IPS-15b (cell line): ENCODE data around the gene NCKAP5.

Source experiments
- H3K27me3 ChIP-seq: one replicate; pipeline ENCODE4 v1.6.1; 2013; ENCODE audit warnings: low read length; ENCODE audit not compliant: control insufficient read depth, insufficient read depth
- H3K36me3 ChIP-seq: one replicate; pipeline ENCODE4 v1.6.1; 2013; ENCODE audit warnings: low read length; ENCODE audit not compliant: control insufficient read depth, insufficient read depth
- H3K4me1 ChIP-seq: one replicate; pipeline ENCODE4 v1.6.1; 2013; ENCODE audit warnings: mild to moderate bottlenecking, low read length; ENCODE audit not compliant: control insufficient read depth, insufficient read depth
- H3K4me3 ChIP-seq: one replicate; pipeline ENCODE4 v1.5.1; 2013; ENCODE audit warnings: low read depth, low read length
- H3K9ac ChIP-seq: one replicate; pipeline ENCODE4 v1.6.1; 2013; ENCODE audit warnings: low read depth, mild to moderate bottlenecking, low read length
- H3K9me3 ChIP-seq: one replicate; pipeline ENCODE4 v1.6.1; 2013; ENCODE audit warnings: mild to moderate bottlenecking, low read length; ENCODE audit not compliant: control insufficient read depth, insufficient read depth

Gene NCKAP5

DNA sequence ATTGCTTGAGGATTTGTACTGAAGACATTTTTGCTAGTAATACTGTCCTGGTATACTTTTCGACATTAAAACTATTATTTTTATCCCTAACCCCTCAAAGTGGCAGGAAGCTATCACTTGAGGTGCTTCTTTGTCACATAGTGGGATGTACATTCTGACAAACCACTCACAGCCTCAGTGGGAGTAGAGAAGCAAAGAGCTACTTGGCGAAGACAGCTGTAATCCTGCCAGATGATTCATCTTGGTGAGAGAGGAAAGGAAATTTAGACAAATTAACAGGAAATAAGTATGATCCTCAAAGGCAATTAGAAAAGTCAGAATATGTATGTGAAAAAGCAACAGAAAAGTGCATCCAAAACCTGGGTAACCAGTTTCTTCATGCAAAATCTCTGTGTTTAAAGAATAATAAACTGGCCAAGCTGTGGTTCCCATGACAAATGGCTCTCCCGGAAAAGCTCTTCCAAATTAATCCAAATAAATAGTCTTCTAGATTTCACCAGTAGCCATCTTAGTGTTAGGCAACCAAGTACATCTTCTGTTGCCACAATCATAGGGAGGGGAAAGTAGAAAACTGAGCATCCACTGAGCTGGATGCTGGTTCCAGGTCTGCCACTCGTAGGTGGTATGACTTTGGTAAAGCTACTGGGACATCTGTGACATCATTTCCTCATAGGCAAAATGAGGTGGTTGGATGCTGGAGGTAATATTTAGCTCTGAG lies 590.3 kb downstream of the NCKAP5 start:
- Histone ChIP-seq H3K4me1 (no peaks in the 10 kb centered on the region), H3K9me3 (no peaks in the 10 kb centered on the region), H3K9ac (no peak overlapping the region), H3K36me3 (no peaks in the 10 kb centered on the region), H3K4me3 (no peak overlapping the region), H3K27me3 (no peaks in the 10 kb centered on the region)

DNA sequence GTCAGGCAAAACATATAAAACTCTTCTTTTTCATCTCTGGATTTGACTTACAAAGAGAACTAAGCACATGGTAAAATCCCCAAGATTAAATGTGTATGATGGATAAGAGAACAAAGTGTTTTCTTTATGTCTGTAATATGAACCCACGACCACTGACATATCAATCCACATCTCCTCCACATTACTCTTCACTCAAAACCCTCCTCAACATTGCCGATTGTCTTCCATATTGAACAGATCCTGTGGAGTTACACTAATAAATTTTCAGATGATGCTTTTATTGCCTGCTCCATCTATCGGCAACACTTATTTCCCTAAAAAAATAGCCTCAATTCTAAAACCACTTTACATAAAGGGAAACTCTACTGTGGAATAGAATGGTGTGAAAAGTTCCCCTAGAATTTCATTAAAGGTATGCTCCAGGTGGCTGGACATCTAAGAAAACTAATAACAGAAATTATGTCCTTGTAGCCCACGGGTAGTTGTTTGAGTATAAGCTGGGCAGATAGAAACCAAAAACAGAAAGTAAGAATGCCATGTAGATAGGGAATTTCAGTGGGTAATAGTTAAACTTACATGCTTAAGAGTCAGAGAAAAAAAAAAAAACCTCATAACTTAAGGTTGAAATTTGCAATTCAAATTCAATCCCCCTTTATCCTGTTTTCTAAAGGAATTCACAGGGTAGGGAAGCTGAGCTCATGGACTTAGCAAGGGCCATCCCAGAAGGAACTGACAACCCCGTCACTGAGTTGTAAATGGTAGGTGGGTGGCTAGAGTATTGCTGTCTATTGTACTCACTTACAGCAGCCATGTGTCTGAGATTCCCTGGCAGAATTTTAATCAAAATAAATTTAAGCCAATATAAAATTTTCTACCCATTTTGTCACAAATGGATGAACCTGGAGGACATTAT lies 592.8 kb downstream of the NCKAP5 start:
- no peak overlapping the region for H3K4me3 ChIP-seq
- no peaks in the 10 kb centered on the region for H3K27me3 ChIP-seq
- H3K4me1 ChIP-seq, result no peaks in the 10 kb centered on the region
- no peak overlapping the region for H3K9ac ChIP-seq
- no peaks in the 10 kb centered on the region for H3K9me3 ChIP-seq
- no peaks in the 10 kb centered on the region for H3K36me3 ChIP-seq

DNA sequence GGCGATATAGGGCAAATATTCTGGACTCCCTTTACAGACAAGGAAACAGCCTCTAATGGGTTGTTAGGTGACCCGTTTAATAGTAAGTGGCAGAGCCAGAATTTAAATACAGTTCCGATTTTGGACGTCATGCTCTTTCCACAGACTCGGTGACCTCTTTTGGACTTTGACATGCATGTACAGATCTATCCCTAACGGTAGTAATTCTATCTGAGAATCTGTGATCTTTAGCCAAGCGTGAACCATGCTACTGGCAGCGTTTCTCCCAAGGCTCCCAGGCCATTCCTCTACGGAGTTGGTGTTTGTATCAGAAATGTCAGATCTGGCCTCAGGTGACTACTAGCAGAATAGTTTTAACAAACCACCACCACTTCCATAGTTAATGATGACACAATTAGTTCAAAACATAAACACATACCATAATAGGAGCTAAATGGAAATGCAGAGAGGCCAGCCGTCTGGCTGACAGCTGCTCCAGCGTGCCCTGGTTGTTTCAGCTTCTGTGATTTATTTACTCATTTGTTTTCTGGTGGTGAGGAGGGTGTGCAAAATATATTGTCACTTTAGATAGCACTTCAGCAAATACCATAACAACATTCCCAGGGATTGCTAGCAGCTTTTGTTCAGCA lies 593.7 kb downstream of the NCKAP5 start:
- Histone ChIP-seq H3K9ac (no peak overlapping the region), H3K36me3 (no peaks in the 10 kb centered on the region), H3K9me3 (no peaks in the 10 kb centered on the region), H3K27me3 (no peaks in the 10 kb centered on the region), H3K4me1 (no peaks in the 10 kb centered on the region), H3K4me3 (no peak overlapping the region)

DNA sequence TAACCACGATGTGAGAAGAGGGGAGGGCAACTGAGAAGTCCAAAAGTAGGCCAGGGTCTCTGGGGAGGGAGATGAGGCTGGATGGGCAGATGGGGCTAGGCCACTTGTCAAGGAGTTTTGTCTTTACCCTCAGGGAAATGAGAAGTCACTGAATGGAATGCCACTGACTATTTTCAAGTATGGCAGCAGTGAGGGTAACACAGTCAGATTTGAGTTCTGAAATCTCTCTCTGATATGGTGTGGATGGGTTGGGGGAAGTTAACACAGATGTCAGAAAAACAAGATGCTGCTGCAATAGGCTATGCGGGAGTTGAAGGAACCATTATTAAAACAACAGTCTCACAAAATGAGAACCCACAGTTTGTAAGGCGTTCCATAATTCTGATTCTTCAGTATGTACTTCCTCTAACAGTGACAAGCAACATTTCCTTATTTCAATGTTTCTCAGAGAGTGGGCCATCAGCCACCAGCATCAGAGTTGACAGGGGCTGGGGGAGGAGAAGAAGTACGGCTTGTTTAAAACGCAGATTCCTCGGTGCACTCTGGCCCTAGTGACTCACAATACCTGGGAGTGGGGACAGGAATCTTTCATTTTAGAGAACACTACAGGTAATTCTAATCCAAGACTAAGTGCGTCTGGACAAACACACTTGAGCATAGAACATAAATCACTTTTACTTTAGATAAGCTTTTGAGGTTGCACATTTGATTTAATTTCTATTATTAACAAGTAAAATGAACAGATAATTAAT lies 596.8 kb downstream of the NCKAP5 start:
- no peaks in the 10 kb centered on the region for H3K4me1 ChIP-seq
- no peaks in the 10 kb centered on the region for H3K36me3 ChIP-seq

DNA sequence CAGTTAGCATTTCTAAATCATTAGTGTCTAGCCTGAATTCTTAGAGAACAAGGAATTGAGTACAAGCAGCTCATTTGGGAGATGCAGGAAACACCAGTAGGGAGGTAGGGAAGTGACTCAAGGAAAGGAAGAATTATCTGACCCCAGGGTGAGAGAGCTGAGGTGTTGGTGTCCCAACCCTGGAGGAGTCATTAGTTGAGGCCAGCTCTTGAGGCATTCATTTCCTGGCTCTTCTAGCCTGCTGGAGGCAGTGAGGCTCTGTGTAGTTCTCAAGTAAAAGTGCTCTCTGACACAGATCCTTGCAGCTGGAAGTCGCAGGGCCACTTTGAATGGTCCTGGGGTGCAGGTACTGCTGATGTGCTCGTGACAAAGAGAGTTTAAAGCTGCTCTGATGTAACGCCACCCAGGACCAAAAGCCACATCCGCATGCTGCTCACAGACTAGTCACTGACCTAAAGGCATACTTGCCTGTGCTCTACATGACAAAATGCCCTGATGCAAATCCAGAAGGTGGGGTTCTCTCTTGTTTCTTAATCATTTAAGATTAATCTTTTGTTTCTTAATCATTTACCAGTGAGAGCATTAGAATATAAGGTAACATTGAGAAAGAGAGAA lies 598.8 kb downstream of the NCKAP5 start:
- Histone ChIP-seq H3K36me3 (no peaks in the 10 kb centered on the region), H3K4me3 (no peak overlapping the region), H3K9me3 (no peaks in the 10 kb centered on the region), H3K27me3 (no peaks in the 10 kb centered on the region), H3K9ac (no peak overlapping the region), H3K4me1 (no peaks in the 10 kb centered on the region)

More for the DNA sequence above, 596.8 kb downstream of the NCKAP5 start:
- H3K27me3 ChIP-seq, result no peaks in the 10 kb centered on the region
- H3K4me3 ChIP-seq, result no peak overlapping the region
- H3K9me3 ChIP-seq, result no peaks in the 10 kb centered on the region
- no peak overlapping the region for H3K9ac ChIP-seq

DNA sequence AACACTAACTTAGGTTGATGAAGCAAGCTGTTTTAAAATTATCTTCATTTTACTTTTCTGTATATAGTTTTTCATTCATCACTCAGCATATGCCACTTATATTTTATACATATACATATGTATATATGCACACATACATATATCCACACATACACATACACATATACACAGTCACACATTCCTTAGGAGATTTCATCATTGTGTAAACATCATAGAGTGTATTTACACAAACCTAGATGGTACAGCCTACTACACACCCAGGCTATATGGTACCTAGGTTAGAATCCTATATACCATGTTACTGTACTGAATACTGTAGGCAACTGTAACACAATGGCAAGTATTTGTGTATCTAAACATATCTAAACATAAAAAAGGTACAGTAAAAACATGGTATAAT lies 602.8 kb downstream of the NCKAP5 start:
- Histone ChIP-seq H3K4me3 (no peak overlapping the region), H3K4me1 (no peaks in the 10 kb centered on the region), H3K27me3 (no peaks in the 10 kb centered on the region), H3K9ac (no peak overlapping the region), H3K9me3 (no peaks in the 10 kb centered on the region), H3K36me3 (no peaks in the 10 kb centered on the region)

DNA sequence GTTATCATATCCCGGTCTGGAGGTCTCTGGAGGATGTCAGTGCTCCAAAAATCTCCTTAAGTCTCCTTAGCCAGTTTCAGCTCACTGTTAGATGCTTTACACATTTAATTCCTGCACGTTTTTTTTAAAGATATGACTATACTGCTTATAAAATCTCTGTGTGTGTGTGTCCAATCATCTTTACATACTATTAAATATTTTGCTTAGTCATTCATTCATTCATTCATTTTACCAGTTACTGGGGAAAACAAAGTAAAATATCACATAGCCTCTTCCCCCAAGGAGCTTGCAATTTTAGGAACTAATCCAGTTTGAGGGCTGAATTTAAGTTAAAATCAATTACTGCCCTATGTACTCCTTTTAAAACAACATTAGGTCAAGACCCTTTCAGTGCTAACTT lies 605.1 kb downstream of the NCKAP5 start:
- Histone ChIP-seq H3K9me3 (no peaks in the 10 kb centered on the region), H3K4me1 (no peaks in the 10 kb centered on the region), H3K36me3 (no peaks in the 10 kb centered on the region), H3K27me3 (no peaks in the 10 kb centered on the region), H3K9ac (no peak overlapping the region), H3K4me3 (no peak overlapping the region)

DNA sequence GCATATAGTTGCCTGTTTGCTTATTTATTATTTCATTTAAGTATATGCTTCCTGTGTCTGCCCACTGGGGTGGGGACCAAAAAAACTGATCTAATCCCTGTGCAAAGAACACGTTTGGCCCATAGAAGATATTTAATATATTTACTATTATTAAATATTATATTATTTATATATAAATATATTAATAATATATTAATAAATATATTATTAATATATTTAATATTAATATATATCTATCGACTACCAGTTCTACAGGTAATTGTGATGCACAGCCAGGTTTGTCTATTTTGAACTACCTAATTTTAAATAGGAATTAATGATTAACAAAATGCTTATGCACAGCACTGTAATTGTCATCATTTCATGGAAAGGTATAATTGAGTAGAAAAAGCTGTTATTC lies 609.4 kb downstream of the NCKAP5 start:
- Histone ChIP-seq H3K9me3 (no peaks in the 10 kb centered on the region), H3K9ac (no peak overlapping the region), H3K4me3 (no peak overlapping the region), H3K4me1 (no peaks in the 10 kb centered on the region), H3K27me3 (no peaks in the 10 kb centered on the region), H3K36me3 (no peaks in the 10 kb centered on the region)

DNA sequence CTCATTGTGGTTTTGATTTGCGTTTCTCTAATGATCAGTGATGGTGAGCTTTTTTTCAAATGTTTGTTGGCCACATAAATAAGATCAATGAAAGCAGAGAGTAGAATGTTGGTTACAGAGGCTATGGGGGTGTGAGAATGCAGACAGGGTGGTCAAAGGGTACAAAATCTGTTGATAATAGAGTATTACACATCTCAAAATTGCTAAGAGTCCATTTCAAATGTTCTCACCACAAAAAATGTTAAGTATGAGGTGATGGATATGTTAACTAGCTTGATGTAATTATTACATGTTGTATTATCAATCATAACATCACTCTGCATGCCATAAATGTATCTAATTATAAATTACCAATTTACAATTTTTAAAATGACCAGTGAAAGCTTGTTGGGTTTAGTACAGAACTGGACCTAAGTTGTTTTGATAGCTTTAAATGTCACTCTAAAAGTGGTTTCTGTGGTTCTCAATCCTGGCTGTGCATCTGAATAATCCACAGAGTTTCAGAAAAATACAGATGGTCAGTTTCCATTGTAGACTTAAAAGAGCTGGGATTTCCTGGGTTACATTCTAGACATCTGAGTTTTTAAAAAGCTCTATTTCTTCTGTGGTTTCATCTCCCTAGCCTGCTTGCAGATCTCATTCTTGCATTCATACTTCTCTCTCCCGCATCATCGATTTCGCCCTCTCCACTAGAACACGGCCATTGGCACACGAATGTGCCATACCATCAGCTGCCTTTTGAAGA lies 612.2 kb downstream of the NCKAP5 start:
- H3K36me3 ChIP-seq, result no peaks in the 10 kb centered on the region
- H3K27me3 ChIP-seq, result no peaks in the 10 kb centered on the region
- H3K4me1 ChIP-seq, result no peaks in the 10 kb centered on the region
- no peaks in the 10 kb centered on the region for H3K9me3 ChIP-seq
- no peak overlapping the region for H3K4me3 ChIP-seq
- no peak overlapping the region for H3K9ac ChIP-seq

DNA sequence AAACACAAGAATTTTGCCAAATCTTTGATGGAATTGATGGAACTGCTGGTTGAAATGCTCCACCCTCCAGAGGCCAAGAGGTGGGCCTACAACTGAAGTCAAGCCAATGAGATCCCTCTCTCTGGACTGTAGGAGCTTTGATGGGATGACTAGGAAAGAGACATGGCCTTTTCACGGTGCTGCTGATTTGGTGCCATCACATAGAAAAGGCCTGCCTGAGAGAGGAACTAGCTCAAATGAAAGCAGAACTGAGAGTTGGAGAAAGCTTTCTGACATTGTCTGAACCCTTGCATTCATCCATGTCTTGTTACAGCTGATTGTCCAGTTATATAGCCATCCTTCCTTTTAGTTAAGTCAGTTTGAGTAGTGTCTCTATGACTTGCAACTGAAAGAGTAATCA lies 614.5 kb downstream of the NCKAP5 start:
- no peak overlapping the region for H3K4me3 ChIP-seq
- H3K4me1 ChIP-seq, result no peaks in the 10 kb centered on the region
- H3K36me3 ChIP-seq, result no peaks in the 10 kb centered on the region
- H3K9ac ChIP-seq, result no peak overlapping the region
- no peaks in the 10 kb centered on the region for H3K27me3 ChIP-seq
- H3K9me3 ChIP-seq, result no peaks in the 10 kb centered on the region
